MM.1S (cell line): ENCODE data around the gene PPM1M.

Experiments
- DNase-seq: peaks from one replicate; pipeline ENCODE4 v3.0.0-alpha.2; 2015
- H2AFZ ChIP-seq: fragments of 300-600 bp; sonication (generic); 2 replicates; pipeline ENCODE4 v1.6.0; 2016; ENCODE audit warnings: antibody characterized with exemption, low read length
- H3F3A ChIP-seq: fragments of 300-600 bp; sonication (generic); 2 replicates; pipeline ENCODE4 v1.6.1; 2016; ENCODE audit warnings: mild to moderate bottlenecking, antibody characterized with exemption, low read length, moderate library complexity, mixed read lengths; ENCODE audit not compliant: insufficient read depth
- H3K27ac ChIP-seq: fragments of 300-600 bp; sonication (generic); 2 replicates; pipeline ENCODE4 v1.5.1; 2016; ENCODE audit warnings: mild to moderate bottlenecking, low read length
- H3K27me3 ChIP-seq: fragments of 300-600 bp; sonication (generic); replicated peaks from 2 replicates; pipeline ENCODE4 v1.6.0; 2016; ENCODE audit warnings: low read length; ENCODE audit not compliant: insufficient read depth
- H3K36me3 ChIP-seq: fragments of 300-600 bp; sonication (generic); replicated peaks from 2 replicates; pipeline ENCODE4 v1.6.1; 2016; ENCODE audit warnings: mild to moderate bottlenecking, low read length, mixed read lengths; ENCODE audit not compliant: insufficient read depth
- H3K4me1 ChIP-seq: fragments of 300-600 bp; sonication (generic); 2 replicates; pipeline ENCODE4 v1.6.1; 2016; ENCODE audit warnings: low read length, mixed read lengths
- H3K4me2 ChIP-seq: fragments of 300-600 bp; sonication (generic); 2 replicates; pipeline ENCODE4 v1.6.0; 2016; ENCODE audit warnings: low read depth, low read length
- H3K4me3 ChIP-seq: fragments of 300-600 bp; sonication (generic); 2 replicates; pipeline ENCODE4 v1.5.1; 2016; ENCODE audit warnings: low read length, mixed read lengths
- H3K79me2 ChIP-seq: fragments of 300-600 bp; sonication (generic); 2 replicates; pipeline ENCODE4 v1.6.1; 2016; ENCODE audit warnings: mixed run types, low read length, mixed read lengths
- H3K9ac ChIP-seq: fragments of 300-600 bp; sonication (generic); 2 replicates; pipeline ENCODE4 v1.6.1; 2016; ENCODE audit warnings: low read length, mixed read lengths
- H3K9me2 ChIP-seq: fragments of 300-600 bp; sonication (generic); replicated peaks from 2 replicates; pipeline ENCODE4 v1.6.1; 2016; ENCODE audit warnings: mild to moderate bottlenecking, low read length, mixed read lengths; ENCODE audit not compliant: insufficient read depth
- H3K9me3 ChIP-seq: fragments of 300-600 bp; sonication (generic); replicated peaks from 2 replicates; pipeline ENCODE4 v1.6.1; 2016; ENCODE audit warnings: mild to moderate bottlenecking, low read length, mixed read lengths; ENCODE audit not compliant: insufficient read depth
- H4K20me1 ChIP-seq: fragments of 300-600 bp; sonication (generic); 2 replicates; pipeline ENCODE4 v1.6.1; 2016; ENCODE audit warnings: mild to moderate bottlenecking, low read length, moderate library complexity, mixed read lengths; ENCODE audit not compliant: insufficient read depth
- CTCF ChIP-seq: fragments of 300-600 bp; sonication (generic); IDR thresholded peaks from 2 replicates; pipeline ENCODE4 v1.5.1; 2016; ENCODE audit warnings: antibody characterized with exemption, low read length, mixed read lengths
- EZH2 ChIP-seq: fragments of 300-600 bp; sonication (generic); optimal IDR thresholded peaks from 2 replicates; pipeline ENCODE3; 2017; ENCODE audit warnings: low read depth, mild to moderate bottlenecking, antibody characterized with exemption, low read length, mixed read lengths
- EZH2phosphoT487 ChIP-seq: fragments of 300-600 bp; sonication (generic); IDR thresholded peaks from 2 replicates; pipeline ENCODE4 v1.6.1; 2018; ENCODE audit warnings: antibody characterized with exemption, low read length

PPM1M gene

GRCh38 chr3:52200981-52201679, 44.4 kb upstream of the PPM1M start:
- no peak for DNase-seq
- TF ChIP-seq EZH2phosphoT487 (no peak), EZH2 (no peak), CTCF (no peak)
- H3K4me2 ChIP-seq: no peak overlapping the region
- no peak overlapping the region for H3K4me3 ChIP-seq
- H3K9ac ChIP-seq: no peak overlapping the region
- H3K4me1 ChIP-seq: peaks cover 11% of the 10 kb centered on the region
- H3K36me3 ChIP-seq: no peaks in the 10 kb centered on the region; the same call in none of the 2 replicates
- H3K9me2 ChIP-seq: no peaks in the 10 kb centered on the region
- no peaks in the 10 kb centered on the region for H3K9me3 ChIP-seq
- no peaks in the 10 kb centered on the region for H3K27me3 ChIP-seq
- no peaks in the 10 kb centered on the region for H3F3A ChIP-seq
- H4K20me1 ChIP-seq: no peaks in the 10 kb centered on the region
- no peak overlapping the region for H2AFZ ChIP-seq
- H3K27ac ChIP-seq: no peak overlapping the region
- peaks cover 16% of the 10 kb centered on the region for H3K79me2 ChIP-seq

GRCh38 chr3:52202384-52203077, 43.0 kb upstream of the PPM1M start:
- Histone ChIP-seq H3K9ac (no peak overlapping the region), H4K20me1 (no peaks in the 10 kb centered on the region), H3K27ac (no peak overlapping the region), H3K4me3 (no peak overlapping the region), H3K4me1 (peaks cover 9% of the 10 kb centered on the region), H3F3A (no peaks in the 10 kb centered on the region), H3K27me3 (no peaks in the 10 kb centered on the region), H3K4me2 (no peak overlapping the region), H3K9me3 (no peaks in the 10 kb centered on the region), H3K36me3 (no peaks in the 10 kb centered on the region; the same call in none of the 2 replicates), H3K9me2 (no peaks in the 10 kb centered on the region), H2AFZ (no peak overlapping the region), H3K79me2 (peaks cover 16% of the 10 kb centered on the region)
- no peak for DNase-seq
- TF ChIP-seq CTCF (no peak), EZH2 (no peak), EZH2phosphoT487 (no peak)

- H3K9ac ChIP-seq: no peak overlapping the region
- no peaks in the 10 kb centered on the region for H3K9me3 ChIP-seq
- no peaks in the 10 kb centered on the region for H3F3A ChIP-seq
- H2AFZ ChIP-seq: no peak overlapping the region
- H3K27me3 ChIP-seq: no peaks in the 10 kb centered on the region
- DNase-seq: no peak
- peaks cover 8% of the 10 kb centered on the region for H3K4me1 ChIP-seq
- peaks cover 9% of the 10 kb centered on the region for H3K79me2 ChIP-seq
- no peaks in the 10 kb centered on the region for H3K9me2 ChIP-seq
- no peak overlapping the region for H3K4me2 ChIP-seq
- no peak for TF ChIP-seq EZH2
- TF ChIP-seq EZH2phosphoT487: no peak
- no peak for TF ChIP-seq CTCF
- H4K20me1 ChIP-seq: no peaks in the 10 kb centered on the region
- H3K4me3 ChIP-seq: no peak overlapping the region
- H3K27ac ChIP-seq: no peak overlapping the region
- H3K36me3 ChIP-seq: peaks cover 4% of the 10 kb centered on the region
Observed at GRCh38 chr3:52203701-52204100, 41.9 kb upstream of the PPM1M start.
